Uterus (tissue), 4 donors: ENCODE data around the gene PLA2G2E. TPM values are rescaled to one million over a fixed set of nuclear protein-coding genes. Genes with fewer than 3 reads are reported as not detected.
A peak's percentile ranks its signal among the peaks of the same experiment; 100 is the strongest.

ENCODE experiments used
- DNase-seq, 2 donors: peaks; one replicate each; pipeline ENCODE4 v3.0.0-alpha.2; 2019 to 2020
- H3K27ac ChIP-seq, 2 donors: fragments of 200-600 bp; sonication (generic); 1 replicate in 1 of 2; 2 replicates in 1 of 2; pipeline ENCODE4 v1.5.1; 2016 to 2018
- H3K27me3 ChIP-seq, 2 donors: fragments of 200-600 bp; sonication (generic); one replicate each; pipeline ENCODE4 v1.5.1; 2018 to 2019; ENCODE audit warnings: control low read depth in 1 of 2
- H3K36me3 ChIP-seq, 2 donors: fragments of 200-600 bp; sonication (generic); one replicate each; pipeline ENCODE4 v1.5.1; 2019; ENCODE audit warnings: control low read depth in 1 of 2
- H3K4me1 ChIP-seq, 2 donors: fragments of 200-600 bp; sonication (generic); one replicate each; pipeline ENCODE4 v1.5.1; 2018 to 2019; ENCODE audit warnings: control low read depth in 1 of 2
- H3K4me3 ChIP-seq, 2 donors: fragments of 200-600 bp; sonication (generic); 1 replicate in 1 of 2; 2 replicates in 1 of 2; pipeline ENCODE4 v1.5.1; 2018 to 2019; ENCODE audit warnings: mild to moderate bottlenecking in 1 of 2
- H3K9me3 ChIP-seq, 2 donors: fragments of 200-600 bp; sonication (generic); one replicate each; pipeline ENCODE4 v1.5.1; 2019; ENCODE audit warnings: control low read depth in 1 of 2
- POLR2A ChIP-seq, 2 donors: fragments of 450-650 bp; IDR thresholded peaks; one replicate each; pipeline ENCODE4 v1.6.1; 2016; ENCODE audit warnings: antibody characterized with exemption in 2 of 2, mild to moderate bottlenecking in 1 of 2, moderate library complexity in 1 of 2
- intact Hi-C: fragments of 100-400 bp; cut with DNase I; formaldehyde crosslinking; loops from one replicate; pipeline ENCODE4 v1.15.1; 2023; ENCODE audit warnings: low total_unique reads
- total RNA-seq, 4 donors: library from RNA; depleted of rRNA in 3 of 4; stranded (reverse); fragments of >200 nt in 3 of 4; gene quantifications; one replicate each; pipeline versions ENCODE4 v1.1.0 to v1.2.4, GENCODE V29; 2014 to 2023
- TF ChIP-seq, protein P1 (sequence below), 4 experiments: fragments of 200-600 bp in 2 of 4; fragments of 450-650 bp in 2 of 4; sonication (generic) in 2 of 4; IDR thresholded peaks; one replicate each; pipeline ENCODE4 v1.5.1; 2016 to 2019; ENCODE audit warnings: antibody characterized with exemption in 4 of 4, mild to moderate bottlenecking in 2 of 4, moderate library complexity in 1 of 4
- donor health status: DM: yes; HTN: yes; CAD: no.

PLA2G2E gene
- total RNA-seq, 4 donors from 2014 or later, result not detected

DNA sequence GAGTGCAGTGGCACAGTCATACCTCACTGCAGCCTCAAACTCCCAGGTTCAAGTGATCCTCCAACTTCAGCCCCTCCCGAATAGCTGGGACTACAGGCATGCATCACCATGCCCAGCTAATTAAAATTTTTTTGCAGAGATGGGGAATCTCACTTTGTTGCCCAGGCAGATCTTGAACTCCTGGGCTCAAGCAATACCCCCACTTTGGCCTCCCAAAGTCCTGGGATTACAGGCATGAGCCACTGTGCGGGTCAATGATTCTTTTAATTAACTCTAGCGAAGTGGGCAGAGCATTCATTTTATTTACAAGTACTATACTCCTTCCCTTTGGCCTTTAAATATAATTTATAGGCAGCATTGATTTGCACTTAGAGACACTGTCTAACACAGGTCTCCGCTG, 43.8 kb downstream of the PLA2G2E start:
- Histone ChIP-seq H3K27me3 (no peaks in the 10 kb centered on the region), H3K4me3 (no peak overlapping the region), H3K4me1 (no peaks in the 10 kb centered on the region), H3K27ac (no peak overlapping the region), H3K9me3 (no peaks in the 10 kb centered on the region), H3K36me3 (no peaks in the 10 kb centered on the region)
- TF ChIP-seq POLR2A (IDR thresholded peaks at IDR 0.05), result no peak
- TF ChIP-seq, protein P1, sequence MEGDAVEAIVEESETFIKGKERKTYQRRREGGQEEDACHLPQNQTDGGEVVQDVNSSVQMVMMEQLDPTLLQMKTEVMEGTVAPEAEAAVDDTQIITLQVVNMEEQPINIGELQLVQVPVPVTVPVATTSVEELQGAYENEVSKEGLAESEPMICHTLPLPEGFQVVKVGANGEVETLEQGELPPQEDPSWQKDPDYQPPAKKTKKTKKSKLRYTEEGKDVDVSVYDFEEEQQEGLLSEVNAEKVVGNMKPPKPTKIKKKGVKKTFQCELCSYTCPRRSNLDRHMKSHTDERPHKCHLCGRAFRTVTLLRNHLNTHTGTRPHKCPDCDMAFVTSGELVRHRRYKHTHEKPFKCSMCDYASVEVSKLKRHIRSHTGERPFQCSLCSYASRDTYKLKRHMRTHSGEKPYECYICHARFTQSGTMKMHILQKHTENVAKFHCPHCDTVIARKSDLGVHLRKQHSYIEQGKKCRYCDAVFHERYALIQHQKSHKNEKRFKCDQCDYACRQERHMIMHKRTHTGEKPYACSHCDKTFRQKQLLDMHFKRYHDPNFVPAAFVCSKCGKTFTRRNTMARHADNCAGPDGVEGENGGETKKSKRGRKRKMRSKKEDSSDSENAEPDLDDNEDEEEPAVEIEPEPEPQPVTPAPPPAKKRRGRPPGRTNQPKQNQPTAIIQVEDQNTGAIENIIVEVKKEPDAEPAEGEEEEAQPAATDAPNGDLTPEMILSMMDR (IDR thresholded peaks at IDR 0.05), result no peak
- intact Hi-C loops, result loop anchor here (10.0 kb wide), 1 partner anchor 85 kb away; the partner anchor contains the start of gene TMCO4
- no peak for DNase-seq

DNA sequence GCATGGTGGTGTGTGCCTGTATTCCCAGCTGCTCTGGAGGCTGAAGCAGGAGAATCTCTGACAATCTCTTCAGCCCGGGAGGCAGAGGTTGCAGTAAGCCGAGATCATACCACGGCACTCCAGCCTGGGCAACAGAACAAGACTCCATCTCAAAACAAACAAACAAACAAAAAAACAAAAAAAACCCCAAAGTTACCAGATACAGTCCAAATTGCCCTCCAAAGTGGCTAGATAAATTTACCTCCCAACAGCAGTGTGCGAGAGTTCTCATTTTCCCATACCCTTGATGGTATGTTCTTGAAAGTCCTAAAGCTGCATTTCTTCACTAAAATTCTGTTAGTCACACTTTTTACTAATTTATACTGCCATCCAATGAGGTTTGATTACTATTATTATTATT, 44.2 kb downstream of the PLA2G2E start:
- no peaks in the 10 kb centered on the region for H3K27me3 ChIP-seq
- TF ChIP-seq, protein P1 (IDR thresholded peaks at IDR 0.05), result no peak
- no peak for TF ChIP-seq POLR2A (IDR thresholded peaks at IDR 0.05)
- no peaks in the 10 kb centered on the region for H3K4me1 ChIP-seq
- H3K4me3 ChIP-seq, result no peak overlapping the region
- H3K9me3 ChIP-seq, result no peaks in the 10 kb centered on the region
- H3K36me3 ChIP-seq, result no peaks in the 10 kb centered on the region
- peak overlapping the region in 1 of 2 donors; percentile 70 for H3K27ac ChIP-seq
- DNase-seq, result no peak
- intact Hi-C loops, result no loop called here

DNA sequence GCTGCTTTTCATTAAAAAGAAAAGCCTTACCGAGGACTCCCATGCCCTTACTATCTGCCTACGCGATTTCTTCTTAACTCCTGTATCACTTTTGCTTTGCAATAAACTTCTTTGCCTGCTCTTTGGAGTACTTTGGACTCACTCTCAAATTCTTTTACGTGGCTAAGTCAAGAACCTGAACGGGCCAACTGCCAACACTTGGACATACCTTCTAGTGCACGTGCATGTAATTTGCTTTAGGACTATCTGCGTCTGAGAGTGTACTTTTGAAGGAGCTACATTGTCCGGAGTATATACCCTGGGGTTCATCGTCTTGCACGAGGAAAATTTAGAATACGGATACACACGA, 44.8 kb downstream of the PLA2G2E start:
- no peak overlapping the region for H3K4me3 ChIP-seq
- H3K4me1 ChIP-seq, result no peaks in the 10 kb centered on the region
- intact Hi-C loops, result no loop called here
- H3K36me3 ChIP-seq, result no peaks in the 10 kb centered on the region
- no peaks in the 10 kb centered on the region for H3K27me3 ChIP-seq
- H3K27ac ChIP-seq, result peak overlapping the region; percentile 52 to 70
- DNase-seq, result peak in 1 of 2 donors; percentile 40
- TF ChIP-seq, protein P1 (IDR thresholded peaks at IDR 0.05), result no peak
- TF ChIP-seq POLR2A (IDR thresholded peaks at IDR 0.05), result no peak
- H3K9me3 ChIP-seq, result no peaks in the 10 kb centered on the region

DNA sequence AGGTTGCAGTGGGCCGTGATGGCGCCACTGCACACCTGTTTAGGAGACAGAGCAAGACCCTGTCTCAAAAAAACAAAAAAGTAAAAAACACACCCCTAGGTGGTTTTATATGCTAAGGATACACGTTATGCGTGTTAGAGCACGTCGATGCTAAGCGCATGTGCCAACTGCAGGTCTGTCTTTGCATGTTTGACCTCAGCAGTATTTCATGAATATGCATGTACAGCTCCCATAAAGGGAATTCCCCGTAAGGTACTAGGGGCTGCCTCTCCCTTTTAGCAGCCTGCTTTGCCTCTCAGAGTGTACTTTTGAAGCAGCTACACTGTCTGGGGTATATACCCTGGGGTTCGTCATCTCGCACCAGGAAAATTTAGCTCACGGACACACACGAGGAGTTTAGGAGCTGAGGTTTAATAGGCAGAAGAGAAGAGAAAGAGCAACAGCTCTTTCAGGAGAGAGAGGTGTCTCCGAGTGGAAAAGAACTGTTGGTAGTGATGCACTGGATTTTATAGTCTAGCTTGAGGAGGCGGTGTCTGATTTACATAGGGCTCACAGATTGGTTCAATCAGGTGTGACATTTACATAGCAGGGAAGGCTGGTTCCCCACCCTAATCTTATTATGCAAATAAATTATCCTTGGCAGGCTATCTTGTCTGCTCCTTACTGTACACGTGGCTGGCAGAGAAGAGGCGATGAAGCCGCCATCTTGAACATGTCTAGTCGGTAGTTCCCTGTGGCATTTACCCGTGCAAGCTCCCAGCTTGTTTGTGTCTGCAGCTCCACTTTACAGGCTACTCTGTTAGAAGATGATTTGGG, 45.4 kb downstream of the PLA2G2E start:
- peak in 1 of 2 donors; percentile 29 for DNase-seq
- H3K4me3 ChIP-seq, result no peak overlapping the region
- no peaks in the 10 kb centered on the region for H3K36me3 ChIP-seq
- TF ChIP-seq, protein P1 (IDR thresholded peaks at IDR 0.05), result no peak
- no peak for TF ChIP-seq POLR2A (IDR thresholded peaks at IDR 0.05)
- no peaks in the 10 kb centered on the region for H3K27me3 ChIP-seq
- no peaks in the 10 kb centered on the region for H3K4me1 ChIP-seq
- intact Hi-C loops, result no loop called here
- peak overlapping the region; percentile 52 to 70 for H3K27ac ChIP-seq
- H3K9me3 ChIP-seq, result no peaks in the 10 kb centered on the region

DNA sequence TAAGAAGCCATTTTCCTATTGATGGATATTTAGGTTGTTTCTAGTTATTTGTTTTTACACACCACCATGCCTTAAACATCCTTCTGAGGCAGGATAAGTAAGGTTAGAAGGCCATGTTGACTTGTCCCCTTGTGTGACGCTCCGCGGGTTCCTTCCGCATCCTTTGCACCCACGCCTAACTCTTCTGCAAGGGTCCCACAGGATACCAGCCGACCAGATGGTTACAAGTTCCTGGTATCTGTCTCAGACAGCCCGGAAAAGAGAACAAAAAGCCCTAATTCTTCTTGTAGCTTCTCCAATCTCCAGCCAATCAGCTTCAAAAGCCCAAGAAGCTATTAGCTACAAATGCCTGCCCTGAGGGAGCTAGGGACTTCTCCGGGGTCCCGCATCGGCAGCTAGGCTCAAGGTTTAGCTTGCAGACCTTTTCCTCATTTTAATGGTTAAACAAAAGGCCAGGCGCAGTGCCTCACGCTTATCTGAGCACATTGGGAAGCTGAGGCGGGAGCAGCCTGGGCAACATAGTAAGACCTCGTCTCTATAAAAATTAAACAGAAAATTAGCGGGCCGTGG, 46.2 kb downstream of the PLA2G2E start:
- Histone ChIP-seq H3K27ac (peak overlapping the region in 1 of 2 donors; percentile 49), H3K27me3 (no peaks in the 10 kb centered on the region), H3K36me3 (no peaks in the 10 kb centered on the region), H3K4me3 (no peak overlapping the region), H3K4me1 (no peaks in the 10 kb centered on the region), H3K9me3 (no peaks in the 10 kb centered on the region)
- intact Hi-C loops, result no loop called here
- no peak for DNase-seq
- TF ChIP-seq, protein P1 (IDR thresholded peaks at IDR 0.05), result no peak
- no peak for TF ChIP-seq POLR2A (IDR thresholded peaks at IDR 0.05)
